Ovary (tissue), 9 donors: ENCODE data around the gene CALM1. TPM values are rescaled to one million over a fixed set of nuclear protein-coding genes. Genes with fewer than 3 reads are reported as not detected.
A peak's percentile ranks its signal among the peaks of the same experiment; 100 is the strongest.

Experiments used
- DNase-seq, 5 donors: peaks; one replicate each; pipeline ENCODE4 v3.0.0-alpha.2; 2019 to 2020
- H3K27ac ChIP-seq, 2 donors: fragments of 200-600 bp; one replicate each; pipeline versions ENCODE4 v1.5.1 to v1.8.0; 2019 to 2022
- H3K27me3 ChIP-seq: fragments of 200-600 bp; one replicate; pipeline ENCODE4 v1.8.0; 2022
- H3K36me3 ChIP-seq: fragments of 200-600 bp; sonication (generic); one replicate; pipeline ENCODE4 v1.5.1; 2019
- H3K4me1 ChIP-seq: one replicate; pipeline ENCODE4 v1.8.1; 2013; ENCODE audit warnings: mild to moderate bottlenecking, moderate library complexity; ENCODE audit not compliant: insufficient read depth
- H3K4me3 ChIP-seq: fragments of 200-600 bp; sonication (generic); one replicate; pipeline ENCODE4 v1.5.1; 2017
- H3K9me3 ChIP-seq, 2 donors: fragments of 200-600 bp in 1 of 2; sonication (generic) in 1 of 2; one replicate each; pipeline versions ENCODE4 v1.5.1 to v1.8.1; 2013 to 2019; ENCODE audit warnings: mild to moderate bottlenecking in 1 of 2, moderate library complexity in 1 of 2
- CTCF ChIP-seq, 3 donors: fragments of 450-650 bp in 2 of 3; fragments of 200-600 bp in 1 of 3; IDR thresholded peaks; one replicate each; pipeline versions ENCODE4 v1.5.1 to v1.8.0; 2016 to 2022; ENCODE audit warnings: antibody characterized with exemption in 3 of 3, mild to moderate bottlenecking in 1 of 3
- EP300 ChIP-seq: sonication (generic); formaldehyde crosslinking; IDR thresholded peaks from one replicate; pipeline ENCODE4 v1.6.1; 2017; ENCODE audit warnings: antibody characterized with exemption
- POLR2A ChIP-seq: fragments of 450-650 bp; IDR thresholded peaks from one replicate; pipeline ENCODE4 v1.6.1; 2017; ENCODE audit warnings: antibody characterized with exemption, mild to moderate bottlenecking, moderate library complexity
- WGBS, 3 donors: extraction: QIAGEN DNeasy Blood & Tissue Kit in 1 of 3; methylation state at CpG; one replicate each; pipeline versions ENCODE4 v1.1.5 to v1.1.7; 2013 to 2017; 5-methylcytosine and 5-hydroxymethylcytosine counted together
- intact Hi-C, 4 donors: fragments of 100-400 bp; cut with DNase I; formaldehyde crosslinking; loops; one replicate each; pipeline versions ENCODE4 v1.11.0 to v1.15.1; 2022 to 2023
- polyA plus RNA-seq, 2 donors: library from polyadenylated mRNA; stranded (reverse); fragments of 200-250 nt in 1 of 2; fragments of 350-450 nt in 1 of 2; fragmentation: Illumina TruSeq in 1 of 2; extraction: RNeasy Lipid Tissue Mini Kit (QIAGEN cat#74804) in 1 of 2; gene quantifications; one replicate each; pipeline ENCODE4 v1.2.3, GENCODE V29; 2013 to 2014
- total RNA-seq, 7 donors: library from RNA; depleted of rRNA in 2 of 7; stranded (reverse); fragments of >200 nt in 2 of 7; fragmentation: NEBNext Ultra II Directional in 3 of 7; extraction: Animal tissue kit (Norgen Biotek cat#: 25700) in 3 of 7; gene quantifications; one replicate each; pipeline versions ENCODE4 v1.1.0 to v1.2.4, GENCODE V29; 2016 to 2023
- donor health status: DM: no; HTN: no; CAD: no; lungs with moderate emphysema.
- donor health status: DM: no; HTN: no; CAD: no.
- donor health status: Bipolar disorder and iron deficiency.
- donor health status: DM: yes; HTN: yes; CAD: no.
- donor health status: DM: no; HTN: no; CAD: no.
- donor health status: DM: yes; HTN: yes; CAD: no.

The CALM1 gene
- total and polyA plus RNA-seq, 9 donors, result 122 to 514 (median 225) TPM

- Histone ChIP-seq H3K36me3 (no peaks in the 10 kb centered on the region), H3K4me3 (no peak overlapping the region), H3K27ac (no peak overlapping the region), H3K9me3 (no peaks in the 10 kb centered on the region), H3K27me3 (no peaks in the 10 kb centered on the region), H3K4me1 (peaks cover 3% of the 10 kb centered on the region)
- intact Hi-C loops, result no loop called here
- no peak for DNase-seq
- 87 to 89% (median 87%) methylated on average over 6 of the region's 6 CpGs for WGBS, 3 donors
- TF ChIP-seq EP300, result no peak
Observed at GRCh38 chr14:90378249-90378648, 18.6 kb upstream of the CALM1 start.

- H3K4me1 ChIP-seq, result peaks cover 3% of the 10 kb centered on the region
- H3K36me3 ChIP-seq, result no peaks in the 10 kb centered on the region
- TF ChIP-seq EP300 (no peak), CTCF (IDR thresholded peaks at IDR 0.05) (no peak), POLR2A (no peak)
- H3K27me3 ChIP-seq, result no peaks in the 10 kb centered on the region
- H3K27ac ChIP-seq, result no peak overlapping the region
- H3K4me3 ChIP-seq, result no peak overlapping the region
- intact Hi-C loops, result no loop called here
- no peaks in the 10 kb centered on the region for H3K9me3 ChIP-seq
- 42 to 59% (median 44%) methylated on average over 2 of the region's 2 CpGs for WGBS, 3 donors
- no peak for DNase-seq
Observed at GRCh38 chr14:90379106-90379505, 17.7 kb upstream of the CALM1 start.

- no peaks in the 10 kb centered on the region for H3K27me3 ChIP-seq
- no peaks in the 10 kb centered on the region for H3K36me3 ChIP-seq
- peak in 3 of 5 donors; percentile 22 to 46 (median 42) for DNase-seq
- intact Hi-C loops, result no loop called here
- peaks cover 3% of the 10 kb centered on the region for H3K4me1 ChIP-seq
- H3K27ac ChIP-seq, result peak overlapping the region in 1 of 2 donors; percentile 95
- 63 to 67% (median 65%) methylated on average over 8 of the region's 8 CpGs for WGBS, 3 donors
- no peak overlapping the region for H3K4me3 ChIP-seq
- TF ChIP-seq POLR2A (no peak), EP300 (no peak), CTCF (IDR thresholded peaks at IDR 0.05) (no peak)
- no peaks in the 10 kb centered on the region for H3K9me3 ChIP-seq
Observed at GRCh38 chr14:90381011-90381786, 15.6 kb upstream of the CALM1 start.

GRCh38 chr14:90381999-90382451 lies 14.8 kb upstream of the CALM1 start:
- H3K4me1 ChIP-seq, result peaks cover 3% of the 10 kb centered on the region
- H3K36me3 ChIP-seq, result no peaks in the 10 kb centered on the region
- TF ChIP-seq EP300, result no peak
- no peak for TF ChIP-seq CTCF (IDR thresholded peaks at IDR 0.05)
- no peak for TF ChIP-seq POLR2A
- no peaks in the 10 kb centered on the region for H3K27me3 ChIP-seq
- H3K9me3 ChIP-seq, result no peaks in the 10 kb centered on the region
- WGBS, 3 donors, result 16 to 21% (median 20%) methylated on average over 13 of the region's 13 CpGs
- intact Hi-C loops, result loop anchor here in 1 of 4 donors (2.0 kb wide), 1 partner anchor 15 kb away; the partner anchor contains the start of gene CALM1
- peak overlapping the region; percentile 66 for H3K4me3 ChIP-seq
- H3K27ac ChIP-seq, result peak overlapping the region; percentile 95
- DNase-seq, result peak; percentile 47 to 59 (median 51)
